Upper lobe of left lung (tissue), 4 donors: ENCODE data around the gene M6PR.

Source experiments
- POLR2AphosphoS5 ChIP-seq, 2 donors: sonication (generic); formaldehyde crosslinking; IDR thresholded peaks; one replicate each; pipeline ENCODE4 v1.5.1; 2017; ENCODE audit warnings: antibody characterized with exemption in 2 of 2
- TF ChIP-seq, protein P1 (sequence below), 6 experiments: fragments of 450-650 bp in 4 of 6; fragments of 200-600 bp in 2 of 6; sonication (generic) in 2 of 6; IDR thresholded peaks; one replicate each; pipeline ENCODE4 v1.5.1; 2016 to 2019; ENCODE audit warnings: antibody characterized with exemption in 6 of 6

DNA sequence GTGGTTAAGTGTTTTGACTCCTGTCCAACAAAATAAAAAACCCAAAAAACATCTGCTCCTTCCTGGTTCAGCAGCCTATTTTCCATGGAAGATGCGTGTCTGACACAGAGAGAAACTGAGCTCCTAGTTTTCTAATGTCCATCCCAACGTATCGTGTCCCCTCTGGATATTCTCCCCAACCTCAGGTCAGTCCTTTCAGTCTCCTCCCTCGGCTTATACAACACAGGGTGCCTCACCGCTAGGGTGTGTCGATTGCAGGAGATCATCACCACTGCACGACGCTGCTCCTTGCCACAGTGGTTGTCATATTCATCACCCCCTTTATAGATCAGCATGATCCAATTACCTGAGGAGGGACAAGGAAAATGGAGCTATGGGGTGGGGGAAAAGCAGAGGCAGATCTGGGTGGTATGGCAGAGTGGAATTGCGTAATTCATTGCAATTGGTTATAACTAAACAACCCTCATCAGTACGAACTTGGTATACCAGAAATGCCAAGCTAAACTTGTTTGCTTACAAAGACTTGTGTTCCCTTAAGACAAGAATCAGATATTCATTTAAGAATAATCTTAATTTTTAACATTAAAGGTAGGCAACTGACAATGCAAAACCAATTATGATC is 5.8 kb downstream of the M6PR start:
- TF ChIP-seq, protein P1, sequence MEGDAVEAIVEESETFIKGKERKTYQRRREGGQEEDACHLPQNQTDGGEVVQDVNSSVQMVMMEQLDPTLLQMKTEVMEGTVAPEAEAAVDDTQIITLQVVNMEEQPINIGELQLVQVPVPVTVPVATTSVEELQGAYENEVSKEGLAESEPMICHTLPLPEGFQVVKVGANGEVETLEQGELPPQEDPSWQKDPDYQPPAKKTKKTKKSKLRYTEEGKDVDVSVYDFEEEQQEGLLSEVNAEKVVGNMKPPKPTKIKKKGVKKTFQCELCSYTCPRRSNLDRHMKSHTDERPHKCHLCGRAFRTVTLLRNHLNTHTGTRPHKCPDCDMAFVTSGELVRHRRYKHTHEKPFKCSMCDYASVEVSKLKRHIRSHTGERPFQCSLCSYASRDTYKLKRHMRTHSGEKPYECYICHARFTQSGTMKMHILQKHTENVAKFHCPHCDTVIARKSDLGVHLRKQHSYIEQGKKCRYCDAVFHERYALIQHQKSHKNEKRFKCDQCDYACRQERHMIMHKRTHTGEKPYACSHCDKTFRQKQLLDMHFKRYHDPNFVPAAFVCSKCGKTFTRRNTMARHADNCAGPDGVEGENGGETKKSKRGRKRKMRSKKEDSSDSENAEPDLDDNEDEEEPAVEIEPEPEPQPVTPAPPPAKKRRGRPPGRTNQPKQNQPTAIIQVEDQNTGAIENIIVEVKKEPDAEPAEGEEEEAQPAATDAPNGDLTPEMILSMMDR (IDR thresholded peaks at IDR 0.05): no peak
- TF ChIP-seq POLR2AphosphoS5 (IDR thresholded peaks at IDR 0.05): no peak
